HL-60 (cell line): ENCODE results near the gene RBMS3.

ENCODE experiments used
- CTCF ChIP-seq: IDR thresholded peaks from one replicate; pipeline ENCODE4 v1.5.1; 2011; ENCODE audit warnings: low read length, control low read depth, inconsistent platforms; ENCODE audit not compliant: insufficient read depth
- GABPA ChIP-seq: IDR thresholded peaks from 2 replicates; pipeline ENCODE4 v1.6.1; 2012; ENCODE audit warnings: low read depth
- POLR2AphosphoS5 ChIP-seq: IDR thresholded peaks from 2 replicates; pipeline ENCODE4 v1.6.1; 2012; ENCODE audit warnings: low read depth

DNA sequence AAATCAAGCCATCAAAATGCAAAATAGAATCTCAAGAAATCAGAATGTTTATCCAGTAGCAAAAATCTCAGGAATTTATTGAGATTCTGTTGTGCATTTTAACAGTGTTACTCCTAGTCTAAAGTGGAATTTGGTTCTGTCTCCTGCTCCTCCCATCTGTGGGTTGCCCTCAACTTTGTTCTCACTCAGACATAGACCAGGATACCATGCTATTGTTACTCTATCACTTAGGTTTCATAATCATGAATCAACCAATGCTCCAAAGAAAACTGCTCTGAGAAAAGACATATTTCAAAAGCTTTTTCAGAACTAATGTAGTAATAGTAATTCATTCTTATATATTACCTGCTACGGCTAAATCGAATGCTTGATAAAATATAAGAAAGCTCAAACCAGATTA is 274.7 kb downstream of the RBMS3 start:
- TF ChIP-seq CTCF (no peak), GABPA (no peak), POLR2AphosphoS5 (no peak)
